WTC11 (cell line): Measurements from ENCODE around the gene LAMC1.

Experiments used
- CTCF ChIP-seq: fragments of 200-600 bp; IDR thresholded peaks from 2 replicates; pipeline ENCODE4 v1.8.0; 2022; ENCODE audit warnings: antibody characterized with exemption
- FOXK1 ChIP-seq: sonication (generic); formaldehyde crosslinking; IDR thresholded peaks from 2 replicates; pipeline ENCODE4 v1.8.0; 2022; ENCODE audit warnings: mild to moderate bottlenecking, moderate library complexity, missing genetic modification reagents
- GABPB1 ChIP-seq: sonication (generic); formaldehyde crosslinking; IDR thresholded peaks from 2 replicates; pipeline ENCODE4 v1.8.1; 2023; ENCODE audit warnings: mild to moderate bottlenecking, missing genetic modification reagents
- MLX ChIP-seq: sonication (generic); formaldehyde crosslinking; IDR thresholded peaks from 2 replicates; pipeline ENCODE4 v1.8.1; 2023; ENCODE audit warnings: mild to moderate bottlenecking, missing genetic modification reagents, moderate library complexity
- TEAD4 ChIP-seq: sonication (generic); formaldehyde crosslinking; IDR thresholded peaks from 2 replicates; pipeline ENCODE4 v1.8.0; 2022; ENCODE audit warnings: mild to moderate bottlenecking, missing genetic modification reagents
- USF2 ChIP-seq: sonication (generic); formaldehyde crosslinking; IDR thresholded peaks from 2 replicates; pipeline ENCODE4 v1.8.1; 2023; ENCODE audit warnings: mild to moderate bottlenecking, missing genetic modification reagents, moderate library complexity
- ZNF232 ChIP-seq: sonication (generic); formaldehyde crosslinking; IDR thresholded peaks from 2 replicates; pipeline ENCODE4 v1.8.0; 2022; ENCODE audit warnings: mild to moderate bottlenecking, missing genetic modification reagents
- TF ChIP-seq, protein P1 (sequence below): sonication (generic); formaldehyde crosslinking; conservative IDR thresholded peaks from 2 replicates; pipeline ENCODE4 v1.8.1; 2022; ENCODE audit warnings: mild to moderate bottlenecking, missing genetic modification reagents
- TF ChIP-seq, protein P2 (sequence below): sonication (generic); formaldehyde crosslinking; IDR thresholded peaks from 2 replicates; pipeline ENCODE4 v1.8.0; 2022; ENCODE audit warnings: mild to moderate bottlenecking, missing genetic modification reagents
- TF ChIP-seq, protein P3 (sequence below): sonication (generic); formaldehyde crosslinking; IDR thresholded peaks from 2 replicates; pipeline ENCODE4 v1.8.0; 2022; ENCODE audit warnings: missing genetic modification reagents
- TF ChIP-seq, protein P4 (sequence below): sonication (generic); formaldehyde crosslinking; IDR thresholded peaks from 2 replicates; pipeline ENCODE4 v1.8.1; 2022; ENCODE audit warnings: low read depth, missing genetic modification reagents, borderline replicate concordance

- TF ChIP-seq ZNF232 (CRISPR knock-in tag) (no peak), MLX (CRISPR knock-in tag) (no peak), USF2 (no peak), GABPB1 (CRISPR knock-in tag) (no peak), CTCF (no peak), TEAD4 (CRISPR knock-in tag) (no peak), FOXK1 (CRISPR knock-in tag) (no peak)
- TF ChIP-seq, protein P1, sequence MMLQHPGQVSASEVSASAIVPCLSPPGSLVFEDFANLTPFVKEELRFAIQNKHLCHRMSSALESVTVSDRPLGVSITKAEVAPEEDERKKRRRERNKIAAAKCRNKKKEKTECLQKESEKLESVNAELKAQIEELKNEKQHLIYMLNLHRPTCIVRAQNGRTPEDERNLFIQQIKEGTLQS (CRISPR knock-in tag), result no peak
- TF ChIP-seq, protein P2, sequence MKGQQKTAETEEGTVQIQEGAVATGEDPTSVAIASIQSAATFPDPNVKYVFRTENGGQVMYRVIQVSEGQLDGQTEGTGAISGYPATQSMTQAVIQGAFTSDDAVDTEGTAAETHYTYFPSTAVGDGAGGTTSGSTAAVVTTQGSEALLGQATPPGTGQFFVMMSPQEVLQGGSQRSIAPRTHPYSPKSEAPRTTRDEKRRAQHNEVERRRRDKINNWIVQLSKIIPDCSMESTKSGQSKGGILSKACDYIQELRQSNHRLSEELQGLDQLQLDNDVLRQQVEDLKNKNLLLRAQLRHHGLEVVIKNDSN (CRISPR knock-in tag), result no peak
- TF ChIP-seq, protein P3, sequence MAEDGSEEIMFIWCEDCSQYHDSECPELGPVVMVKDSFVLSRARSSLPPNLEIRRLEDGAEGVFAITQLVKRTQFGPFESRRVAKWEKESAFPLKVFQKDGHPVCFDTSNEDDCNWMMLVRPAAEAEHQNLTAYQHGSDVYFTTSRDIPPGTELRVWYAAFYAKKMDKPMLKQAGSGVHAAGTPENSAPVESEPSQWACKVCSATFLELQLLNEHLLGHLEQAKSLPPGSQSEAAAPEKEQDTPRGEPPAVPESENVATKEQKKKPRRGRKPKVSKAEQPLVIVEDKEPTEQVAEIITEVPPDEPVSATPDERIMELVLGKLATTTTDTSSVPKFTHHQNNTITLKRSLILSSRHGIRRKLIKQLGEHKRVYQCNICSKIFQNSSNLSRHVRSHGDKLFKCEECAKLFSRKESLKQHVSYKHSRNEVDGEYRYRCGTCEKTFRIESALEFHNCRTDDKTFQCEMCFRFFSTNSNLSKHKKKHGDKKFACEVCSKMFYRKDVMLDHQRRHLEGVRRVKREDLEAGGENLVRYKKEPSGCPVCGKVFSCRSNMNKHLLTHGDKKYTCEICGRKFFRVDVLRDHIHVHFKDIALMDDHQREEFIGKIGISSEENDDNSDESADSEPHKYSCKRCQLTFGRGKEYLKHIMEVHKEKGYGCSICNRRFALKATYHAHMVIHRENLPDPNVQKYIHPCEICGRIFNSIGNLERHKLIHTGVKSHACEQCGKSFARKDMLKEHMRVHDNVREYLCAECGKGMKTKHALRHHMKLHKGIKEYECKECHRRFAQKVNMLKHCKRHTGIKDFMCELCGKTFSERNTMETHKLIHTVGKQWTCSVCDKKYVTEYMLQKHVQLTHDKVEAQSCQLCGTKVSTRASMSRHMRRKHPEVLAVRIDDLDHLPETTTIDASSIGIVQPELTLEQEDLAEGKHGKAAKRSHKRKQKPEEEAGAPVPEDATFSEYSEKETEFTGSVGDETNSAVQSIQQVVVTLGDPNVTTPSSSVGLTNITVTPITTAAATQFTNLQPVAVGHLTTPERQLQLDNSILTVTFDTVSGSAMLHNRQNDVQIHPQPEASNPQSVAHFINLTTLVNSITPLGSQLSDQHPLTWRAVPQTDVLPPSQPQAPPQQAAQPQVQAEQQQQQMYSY (CRISPR knock-in tag), result no peak
- TF ChIP-seq, protein P4, sequence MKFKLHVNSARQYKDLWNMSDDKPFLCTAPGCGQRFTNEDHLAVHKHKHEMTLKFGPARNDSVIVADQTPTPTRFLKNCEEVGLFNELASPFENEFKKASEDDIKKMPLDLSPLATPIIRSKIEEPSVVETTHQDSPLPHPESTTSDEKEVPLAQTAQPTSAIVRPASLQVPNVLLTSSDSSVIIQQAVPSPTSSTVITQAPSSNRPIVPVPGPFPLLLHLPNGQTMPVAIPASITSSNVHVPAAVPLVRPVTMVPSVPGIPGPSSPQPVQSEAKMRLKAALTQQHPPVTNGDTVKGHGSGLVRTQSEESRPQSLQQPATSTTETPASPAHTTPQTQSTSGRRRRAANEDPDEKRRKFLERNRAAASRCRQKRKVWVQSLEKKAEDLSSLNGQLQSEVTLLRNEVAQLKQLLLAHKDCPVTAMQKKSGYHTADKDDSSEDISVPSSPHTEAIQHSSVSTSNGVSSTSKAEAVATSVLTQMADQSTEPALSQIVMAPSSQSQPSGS (CRISPR knock-in tag), result no peak
Measured at GRCh38 chr1:183074215-183074614, 51.0 kb downstream of the LAMC1 start.
